GM19023 (cell line): Measurements from ENCODE around the gene MPHOSPH6.
A peak's percentile ranks its signal among the peaks of the same experiment; 100 is the strongest.
"Not testable (repeated sequence)": the region's sequence is repeated elsewhere in the genome, so short reads cannot be mapped to it uniquely, and the experiment has no call there.

ENCODE experiments used
- ATAC-seq: cut with Tn5 transposase; IDR thresholded peaks from one replicate; pipeline ENCODE4 v1.9.1; 2021; ENCODE audit warnings: mild to moderate bottlenecking, moderate library complexity; ENCODE audit not compliant: unreplicated experiment

The MPHOSPH6 gene

GRCh38 chr16:82169861-82170845, at the start of gene MPHOSPH6:
MPHOSPH6 (minus strand) TSS chr16:82170224; CDS start chr16:82170175, 49 bp downstream.
- ATAC-seq: peak; percentile 94

- ATAC-seq: no peak
Measured at GRCh38 chr16:82219298-82219697, 49.3 kb upstream of the MPHOSPH6 start.

GRCh38 chr16:82209314-82209713, 39.3 kb upstream of the MPHOSPH6 start:
- ATAC-seq: not testable (repeated sequence)

- no peak for ATAC-seq
Measured at GRCh38 chr16:82203198-82203597, 33.2 kb upstream of the MPHOSPH6 start.

- ATAC-seq: no peak
Measured at GRCh38 chr16:82201926-82202325, 31.9 kb upstream of the MPHOSPH6 start.

- ATAC-seq: no peak
Measured at GRCh38 chr16:82201351-82201750, 31.3 kb upstream of the MPHOSPH6 start.

- ATAC-seq: no peak
Measured at GRCh38 chr16:82199209-82199608, 29.2 kb upstream of the MPHOSPH6 start.

GRCh38 chr16:82197540-82198240, 27.7 kb upstream of the MPHOSPH6 start:
- ATAC-seq: no peak

GRCh38 chr16:82195917-82196494, 26.0 kb upstream of the MPHOSPH6 start:
- ATAC-seq: no peak

GRCh38 chr16:82194086-82194485, 24.1 kb upstream of the MPHOSPH6 start:
- ATAC-seq: no peak

- no peak for ATAC-seq
Measured at GRCh38 chr16:82192665-82193064, 22.6 kb upstream of the MPHOSPH6 start.

GRCh38 chr16:82190386-82190785, 20.4 kb upstream of the MPHOSPH6 start:
- no peak for ATAC-seq

- no peak for ATAC-seq
Measured at GRCh38 chr16:82187829-82188228, 17.8 kb upstream of the MPHOSPH6 start.

- ATAC-seq: no peak
Measured at GRCh38 chr16:82185012-82185411, 15.0 kb upstream of the MPHOSPH6 start.

GRCh38 chr16:82184213-82184612, 14.2 kb upstream of the MPHOSPH6 start:
- ATAC-seq: no peak

GRCh38 chr16:82183004-82183397, 13.0 kb upstream of the MPHOSPH6 start:
- ATAC-seq: no peak

- ATAC-seq: no peak
Measured at GRCh38 chr16:82182266-82183003, 12.4 kb upstream of the MPHOSPH6 start.

GRCh38 chr16:82181461-82182185, 11.6 kb upstream of the MPHOSPH6 start:
- no peak for ATAC-seq

GRCh38 chr16:82178352-82178751, 8.3 kb upstream of the MPHOSPH6 start:
- no peak for ATAC-seq

- ATAC-seq: no peak
Measured at GRCh38 chr16:82177555-82177954, 7.5 kb upstream of the MPHOSPH6 start.
